Measurements from ENCODE around the gene OR7C2.
"Not testable (repeated sequence)": the region's sequence is repeated elsewhere in the genome, so short reads cannot be mapped to it uniquely, and the experiment has no call there.

OR7C2 gene

DNA sequence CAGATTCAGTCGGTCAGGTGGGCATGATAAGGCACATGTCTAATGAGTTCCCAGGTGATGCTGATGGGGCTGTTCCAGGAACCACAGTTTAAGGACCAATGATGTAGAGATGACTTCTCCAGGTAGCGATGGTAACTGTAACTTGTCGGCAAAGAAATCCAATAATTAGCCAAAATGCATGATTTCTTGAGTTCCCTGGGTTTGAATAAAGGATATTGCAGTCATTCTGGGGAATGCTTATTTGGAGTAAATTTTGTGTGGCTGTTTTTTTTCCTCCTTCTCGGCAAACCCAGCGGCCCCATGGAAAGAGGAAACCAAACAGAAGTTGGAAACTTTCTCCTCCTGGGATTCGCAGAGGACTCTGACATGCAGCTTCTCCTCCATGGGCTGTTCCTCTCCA lies at the start of gene OR7C2:
OR7C2 (plus strand) TSS at position 301 of the 400 bp plus-strand sequence; CDS start at position 301, 0 bp downstream.
- no peak for DNase-seq (ENCODE audit: low read depth)

DNA sequence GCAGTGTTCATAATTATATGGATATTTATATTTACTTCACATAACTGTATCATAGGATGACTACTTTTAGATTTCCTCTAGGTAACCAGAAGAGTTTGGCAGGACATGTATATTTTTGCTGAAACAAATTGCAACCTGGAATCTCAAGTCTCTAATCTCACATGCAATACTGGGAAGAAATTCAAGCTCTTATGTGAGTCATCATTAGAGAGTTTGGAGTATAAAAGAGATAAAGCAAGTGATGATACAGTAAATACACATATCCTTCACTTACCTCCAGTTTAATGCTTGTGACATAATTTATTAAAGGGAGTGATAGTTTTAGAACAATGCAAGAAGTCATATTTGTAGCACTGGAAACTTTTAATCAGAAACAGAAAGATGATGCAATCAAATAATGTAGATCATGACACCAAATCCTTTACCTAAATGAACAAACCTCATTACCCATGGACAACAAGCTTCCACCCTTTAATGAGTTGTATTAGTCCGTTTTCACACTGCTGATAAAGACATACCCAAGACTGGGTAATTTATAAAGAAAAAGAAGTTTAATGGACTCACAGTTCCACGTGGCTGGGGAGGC lies 39.5 kb upstream of the OR7C2 start:
- peak; percentile 8 for DNase-seq (ENCODE audit: low read depth)

- no peak for DNase-seq (ENCODE audit: low read depth)
Observed at GRCh38 chr19:14906711-14907110, 34.6 kb upstream of the OR7C2 start.

- DNase-seq (ENCODE audit: low read depth) = no peak
Observed at GRCh38 chr19:14915116-14915515, 26.2 kb upstream of the OR7C2 start.

GRCh38 chr19:14916848-14917247 lies 24.4 kb upstream of the OR7C2 start:
- DNase-seq (ENCODE audit: low read depth) = no peak

DNA sequence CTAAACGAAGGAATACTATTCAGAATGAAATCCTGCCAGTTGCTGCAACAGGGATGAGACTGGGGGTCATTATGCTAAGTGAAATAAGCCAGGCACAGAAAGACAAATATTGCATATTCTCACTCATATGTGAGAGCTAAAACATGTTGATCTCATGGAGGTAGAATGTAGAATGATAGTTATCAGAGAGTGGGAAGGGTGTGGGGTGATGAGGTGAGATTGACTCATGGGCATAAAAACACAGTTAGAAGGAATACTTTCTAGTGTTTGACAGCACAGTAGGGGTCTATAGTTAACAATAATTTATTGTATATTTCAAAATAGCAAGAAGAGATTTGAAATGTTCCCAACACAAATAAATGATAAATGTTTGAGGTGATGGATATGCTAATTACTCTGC lies 7.8 kb upstream of the OR7C2 start:
- DNase-seq (ENCODE audit: low read depth) = no peak

DNA sequence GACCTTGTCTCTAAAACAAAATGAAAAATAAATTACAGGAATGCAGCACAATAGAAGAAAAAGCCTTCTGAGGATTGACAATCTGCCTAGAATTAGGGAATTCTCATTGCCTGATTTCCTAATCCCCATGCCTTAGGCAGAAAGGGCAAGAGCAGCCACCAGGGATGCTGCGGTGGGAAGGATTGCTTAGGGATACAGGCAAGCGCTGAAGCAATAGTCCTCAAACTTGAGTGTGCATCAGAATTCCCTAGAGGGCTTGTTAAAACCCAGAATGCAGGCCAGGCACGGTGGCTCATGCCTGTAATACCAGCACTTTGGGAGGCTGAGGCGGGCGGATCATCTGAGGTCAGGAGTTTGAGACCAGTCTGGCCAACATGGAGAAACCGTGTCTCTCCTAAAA lies 1.0 kb upstream of the OR7C2 start:
- no peak for DNase-seq (ENCODE audit: low read depth)

GRCh38 chr19:14943601-14944000 lies 2.3 kb downstream of the OR7C2 start:
- DNase-seq (ENCODE audit: low read depth) = peak; percentile 66

GRCh38 chr19:14944456-14944855 lies 3.2 kb downstream of the OR7C2 start:
- no peak for DNase-seq (ENCODE audit: low read depth)

DNA sequence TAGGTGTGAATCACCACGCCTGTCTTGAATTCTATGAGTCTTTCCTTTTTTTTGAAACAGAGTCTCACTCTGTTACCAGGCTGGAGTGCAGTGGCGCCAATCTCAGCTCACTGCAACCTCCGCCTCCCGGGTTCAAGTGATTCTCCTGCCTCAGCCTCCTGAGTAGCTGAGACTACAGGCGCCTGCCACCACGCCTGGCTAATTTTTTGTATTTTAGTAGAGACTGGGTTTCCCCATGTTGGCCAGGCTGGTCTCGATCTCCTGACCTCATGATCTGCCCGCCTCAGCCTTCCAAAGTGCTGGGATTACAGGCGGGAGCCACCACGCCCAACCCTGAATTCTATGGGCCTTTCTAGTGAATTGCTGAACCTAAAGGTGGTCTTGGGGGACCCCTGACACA lies 8.1 kb downstream of the OR7C2 start:
- not testable (repeated sequence) for DNase-seq (ENCODE audit: low read depth)

GRCh38 chr19:14949876-14950275 lies 8.6 kb downstream of the OR7C2 start:
- DNase-seq (ENCODE audit: low read depth) = no peak

- DNase-seq (ENCODE audit: low read depth) = no peak
Observed at GRCh38 chr19:14950421-14950820, 9.1 kb downstream of the OR7C2 start.

DNA sequence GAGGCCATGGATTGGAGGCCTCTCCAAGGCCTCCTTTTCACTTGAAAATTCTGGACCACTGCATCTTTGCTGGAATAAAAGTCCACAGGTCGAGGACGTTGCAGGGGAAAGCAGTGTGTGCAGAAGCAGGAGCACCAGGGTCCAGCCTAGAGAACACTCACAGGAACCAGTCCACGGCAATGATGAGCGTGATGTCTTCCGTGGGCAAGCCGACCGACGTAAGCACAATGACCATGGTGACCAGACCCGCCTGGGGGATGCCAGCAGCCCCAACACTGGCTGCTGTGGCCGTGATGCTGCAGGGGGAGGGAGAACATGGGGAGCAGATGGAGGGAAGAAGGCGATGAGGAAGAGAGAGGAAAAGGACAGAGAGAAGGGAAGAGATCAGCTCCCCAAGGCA lies 11.5 kb downstream of the OR7C2 start:
- DNase-seq (ENCODE audit: low read depth) = no peak

DNA sequence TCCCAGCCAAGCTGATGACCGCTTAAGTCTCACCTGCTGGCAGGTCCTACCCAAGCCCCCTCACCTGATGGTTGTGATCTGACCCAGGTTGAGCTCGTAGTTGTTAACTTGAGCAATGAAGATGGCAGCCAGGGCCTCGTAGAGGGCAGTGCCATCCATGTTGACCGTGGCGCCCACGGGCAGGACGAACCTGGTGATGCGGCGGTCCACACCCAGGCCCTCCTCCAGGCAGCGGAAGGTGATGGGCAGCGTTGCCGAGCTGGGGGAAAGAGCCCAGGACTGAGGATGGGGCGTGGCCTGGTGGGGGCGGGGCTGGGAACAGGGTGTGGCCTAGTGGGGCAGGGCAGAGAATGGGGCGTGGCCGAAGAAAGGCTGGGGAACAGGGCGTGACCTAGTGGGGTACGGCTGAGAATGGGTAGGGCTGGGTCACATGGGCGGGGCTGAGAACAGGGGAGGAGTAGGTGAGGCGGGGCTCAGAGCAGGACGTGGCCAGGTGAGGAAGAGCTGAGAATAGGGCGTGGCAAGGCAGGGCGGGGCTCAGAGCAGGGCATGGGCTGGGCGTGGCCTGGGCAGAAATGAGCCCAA lies 12.9 kb downstream of the OR7C2 start:
- no peak for DNase-seq (ENCODE audit: low read depth)

- DNase-seq (ENCODE audit: low read depth) = no peak
Observed at GRCh38 chr19:14957464-14957863, 16.2 kb downstream of the OR7C2 start.

GRCh38 chr19:14959263-14959662 lies 18.0 kb downstream of the OR7C2 start:
- no peak for DNase-seq (ENCODE audit: low read depth)

GRCh38 chr19:14961956-14962685 lies 20.8 kb downstream of the OR7C2 start:
- no peak for DNase-seq (ENCODE audit: low read depth)

DNA sequence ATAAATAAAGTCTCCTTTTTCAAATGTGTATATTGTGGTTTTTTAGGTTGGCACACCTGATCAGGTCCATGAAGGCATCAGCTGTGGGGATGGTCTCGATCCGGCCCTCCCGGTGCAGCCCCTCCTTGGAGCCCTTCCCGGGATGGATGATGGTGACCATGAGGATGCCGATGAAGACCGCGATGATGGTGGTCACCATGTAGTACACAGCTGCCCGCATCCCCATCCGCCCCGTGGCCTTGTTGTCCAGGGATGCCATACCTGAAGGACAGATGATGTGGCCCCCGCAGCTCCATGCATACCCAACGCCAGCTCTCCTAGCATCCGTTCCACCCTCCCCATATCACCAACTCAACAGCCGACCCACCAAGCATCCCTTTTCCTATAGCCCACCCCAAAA lies 27.0 kb downstream of the OR7C2 start:
- no peak for DNase-seq (ENCODE audit: low read depth)

DNA sequence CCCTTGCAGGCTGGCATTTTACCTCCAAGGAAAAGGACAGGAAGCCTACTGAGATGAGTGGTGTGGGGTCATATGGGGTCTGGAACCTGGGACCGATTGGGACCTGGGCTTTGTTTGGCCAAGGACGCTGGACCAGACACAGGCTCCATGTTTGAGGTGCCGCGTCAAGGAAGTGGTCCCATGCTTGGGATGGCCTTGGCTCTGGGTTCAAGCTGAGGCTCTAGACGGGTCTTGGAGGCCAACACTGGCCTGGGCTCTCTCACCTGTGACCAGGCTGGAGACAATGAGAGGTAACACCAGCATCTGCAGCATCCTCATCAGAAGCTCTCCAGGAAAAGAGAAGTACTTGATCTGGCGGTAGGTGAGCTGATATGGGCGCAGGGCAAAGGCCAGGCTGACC lies 30.2 kb downstream of the OR7C2 start:
- no peak for DNase-seq (ENCODE audit: low read depth)

DNA sequence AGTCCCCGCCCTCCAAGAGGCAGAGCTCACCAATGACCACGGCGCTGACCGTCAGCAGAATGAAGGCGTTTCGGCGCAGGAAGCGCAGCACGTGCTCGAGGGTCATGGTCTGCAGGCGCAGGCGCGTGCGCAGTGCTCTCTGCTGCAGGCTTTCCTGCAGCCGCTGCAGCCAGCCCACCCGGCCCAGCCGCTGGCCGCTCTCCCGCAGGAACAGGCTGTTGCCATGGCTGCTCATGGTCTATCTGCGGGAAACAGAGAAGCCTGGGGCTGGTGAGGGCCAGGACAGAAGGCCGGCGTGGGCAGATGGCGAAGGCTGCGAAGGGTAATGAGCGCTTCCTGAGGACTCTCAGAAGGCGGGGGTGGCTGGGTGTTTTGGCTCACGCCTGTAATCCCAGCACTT lies 31.4 kb downstream of the OR7C2 start:
- no peak for DNase-seq (ENCODE audit: low read depth)

GRCh38 chr19:14974488-14974887 lies 33.2 kb downstream of the OR7C2 start:
- no peak for DNase-seq (ENCODE audit: low read depth)

DNA sequence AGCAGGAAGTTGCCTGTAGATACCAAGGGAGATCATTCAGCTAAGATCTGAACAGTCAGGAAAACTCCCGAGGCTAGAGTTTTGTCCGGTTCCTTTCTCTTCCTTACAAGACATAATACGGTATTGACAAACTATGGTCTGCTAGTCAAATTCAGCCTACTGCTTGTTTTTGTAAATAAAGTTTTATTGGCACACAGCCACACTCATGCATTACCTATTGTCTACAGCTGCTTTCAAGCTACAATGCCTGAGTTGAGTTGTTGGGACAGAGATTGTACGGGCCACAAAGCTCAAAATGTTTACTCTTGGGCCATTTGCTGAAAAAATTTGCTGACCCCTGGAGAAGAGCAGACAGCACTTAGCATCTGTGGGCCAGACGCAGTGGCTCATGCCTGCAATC lies 35.8 kb downstream of the OR7C2 start:
- no peak for DNase-seq (ENCODE audit: low read depth)

- no peak for DNase-seq (ENCODE audit: low read depth)
Observed at GRCh38 chr19:14978161-14978776, 37.0 kb downstream of the OR7C2 start.

Measured in iris pigment epithelial cell (primary cell).